Neural cell (in vitro differentiated cells): ENCODE data around the gene NASP. TPM values are rescaled to one million over a fixed set of nuclear protein-coding genes. Genes with fewer than 3 reads are reported as not detected.

Source experiments
- H2AFZ ChIP-seq: fragments of 200-600, 300-800 bp; sonication (generic), shearing (Covaris generic); 2 replicates; pipeline ENCODE4 v1.6.0; 2014; ENCODE audit warnings: low read depth, mild to moderate bottlenecking, antibody characterized with exemption, low read length, moderate library complexity
- H3F3A ChIP-seq: fragments of 200-600 bp; shearing (Covaris generic); 2 replicates; pipeline ENCODE4 v1.6.1; 2016; ENCODE audit warnings: mild to moderate bottlenecking, moderate library complexity, mixed read lengths, antibody characterized with exemption, low read length; ENCODE audit not compliant: insufficient read depth, poor library complexity, severe bottlenecking
- H3K27ac ChIP-seq: fragments of 200-600, 300-800 bp; sonication (generic), shearing (Covaris generic); 2 replicates; pipeline ENCODE4 v1.5.1; 2014; ENCODE audit warnings: mild to moderate bottlenecking, low read length, moderate library complexity
- H3K27me3 ChIP-seq: fragments of 300-800, 200-600 bp; sonication (generic), shearing (Covaris generic); 2 replicates; pipeline ENCODE4 v1.6.0; 2014; ENCODE audit warnings: mild to moderate bottlenecking, low read depth, low read length, moderate library complexity; ENCODE audit not compliant: insufficient read depth
- H3K36me3 ChIP-seq: fragments of 300-800, 200-600 bp; sonication (generic), shearing (Covaris generic); 2 replicates; pipeline ENCODE4 v1.5.1; 2014; ENCODE audit warnings: mild to moderate bottlenecking, antibody characterized with exemption, low read length, moderate library complexity; ENCODE audit not compliant: insufficient read depth
- H3K4me2 ChIP-seq: fragments of 300-800, 200-600 bp; sonication (generic), shearing (Covaris generic); 2 replicates; pipeline ENCODE4 v1.6.0; 2014; ENCODE audit warnings: mild to moderate bottlenecking, low read length
- H3K4me3 ChIP-seq: fragments of 300-800, 200-600 bp; sonication (generic), shearing (Covaris generic); 2 replicates; pipeline ENCODE4 v1.5.1; 2014; ENCODE audit warnings: mild to moderate bottlenecking, low read length, moderate library complexity
- H3K79me2 ChIP-seq: fragments of 200-600 bp; shearing (Covaris generic); replicated peaks from 2 replicates; pipeline ENCODE4 v1.6.0; 2014; ENCODE audit warnings: mild to moderate bottlenecking, low read length, moderate library complexity; ENCODE audit not compliant: insufficient read depth
- H3K9ac ChIP-seq: fragments of 300-800, 200-600 bp; sonication (generic), shearing (Covaris generic); 2 replicates; pipeline ENCODE4 v1.6.1; 2016; ENCODE audit warnings: mild to moderate bottlenecking, low read length, mixed read lengths
- H3K9me2 ChIP-seq: fragments of 200-600 bp; shearing (Covaris generic); 2 replicates; pipeline ENCODE4 v1.6.1; 2016; ENCODE audit warnings: mild to moderate bottlenecking, low read length, mixed read lengths; ENCODE audit not compliant: insufficient read depth
- H3K9me3 ChIP-seq: fragments of 200-600, 300-800 bp; sonication (generic), shearing (Covaris generic); 2 replicates; pipeline ENCODE4 v1.6.1; 2016; ENCODE audit warnings: mild to moderate bottlenecking, mixed run types, low read length, moderate library complexity, mixed read lengths
- H4K20me1 ChIP-seq: fragments of 200-600 bp; shearing (Covaris generic); 2 replicates; pipeline ENCODE4 v1.6.1; 2016; ENCODE audit warnings: mild to moderate bottlenecking, mixed run types; ENCODE audit not compliant: insufficient read depth
- CTCF ChIP-seq: fragments of 450-650 bp; IDR thresholded peaks from 2 replicates; pipeline ENCODE4 v1.5.1; 2014; ENCODE audit warnings: antibody characterized with exemption, mild to moderate bottlenecking, moderate library complexity; ENCODE audit not compliant: poor library complexity, severe bottlenecking
- EP300 ChIP-seq: fragments of 450-650 bp; conservative IDR thresholded peaks from 2 replicates; pipeline ENCODE4 v1.6.1; 2014; ENCODE audit warnings: antibody characterized with exemption, mild to moderate bottlenecking, moderate library complexity; ENCODE audit not compliant: poor library complexity, severe bottlenecking
- EZH2 ChIP-seq: fragments of 200-600, 300-800 bp; shearing (Covaris generic), sonication (generic); IDR thresholded peaks from 2 replicates; pipeline ENCODE4 v1.6.1; 2014; ENCODE audit warnings: antibody characterized with exemption, low read length, borderline replicate concordance, mild to moderate bottlenecking; ENCODE audit not compliant: insufficient read depth, poor library complexity, severe bottlenecking
- MXI1 ChIP-seq: fragments of 450-650 bp; conservative IDR thresholded peaks from 2 replicates; pipeline ENCODE4 v1.6.1; 2014; ENCODE audit warnings: antibody characterized with exemption, mild to moderate bottlenecking; ENCODE audit not compliant: poor library complexity, severe bottlenecking
- POLR2AphosphoS5 ChIP-seq: IDR thresholded peaks from 2 replicates; pipeline ENCODE4 v1.6.1; 2012
- RAD21 ChIP-seq: fragments of 450-650 bp; conservative IDR thresholded peaks from 2 replicates; pipeline ENCODE4 v1.6.1; 2014; ENCODE audit warnings: antibody characterized with exemption, mild to moderate bottlenecking, moderate library complexity
- REST ChIP-seq: IDR thresholded peaks from 2 replicates; pipeline ENCODE4 v1.6.1; 2012; ENCODE audit warnings: borderline replicate concordance
- SMC3 ChIP-seq: fragments of 450-650 bp; conservative IDR thresholded peaks from 2 replicates; pipeline ENCODE4 v1.6.1; 2014; ENCODE audit warnings: antibody characterized with exemption, mild to moderate bottlenecking, moderate library complexity; ENCODE audit not compliant: poor library complexity
- TAF1 ChIP-seq: IDR thresholded peaks from 2 replicates; pipeline ENCODE4 v1.6.1; 2012; ENCODE audit warnings: low read depth
- polyA plus RNA-seq: library from polyadenylated mRNA; depleted of rRNA; stranded (reverse); fragments of >200 nt; gene quantifications from 2 replicates; pipeline ENCODE4 v1.2.3, GENCODE V29; 2014

The NASP gene
- polyA plus RNA-seq, 1 donor from 2014 or later = 177 TPM

DNA sequence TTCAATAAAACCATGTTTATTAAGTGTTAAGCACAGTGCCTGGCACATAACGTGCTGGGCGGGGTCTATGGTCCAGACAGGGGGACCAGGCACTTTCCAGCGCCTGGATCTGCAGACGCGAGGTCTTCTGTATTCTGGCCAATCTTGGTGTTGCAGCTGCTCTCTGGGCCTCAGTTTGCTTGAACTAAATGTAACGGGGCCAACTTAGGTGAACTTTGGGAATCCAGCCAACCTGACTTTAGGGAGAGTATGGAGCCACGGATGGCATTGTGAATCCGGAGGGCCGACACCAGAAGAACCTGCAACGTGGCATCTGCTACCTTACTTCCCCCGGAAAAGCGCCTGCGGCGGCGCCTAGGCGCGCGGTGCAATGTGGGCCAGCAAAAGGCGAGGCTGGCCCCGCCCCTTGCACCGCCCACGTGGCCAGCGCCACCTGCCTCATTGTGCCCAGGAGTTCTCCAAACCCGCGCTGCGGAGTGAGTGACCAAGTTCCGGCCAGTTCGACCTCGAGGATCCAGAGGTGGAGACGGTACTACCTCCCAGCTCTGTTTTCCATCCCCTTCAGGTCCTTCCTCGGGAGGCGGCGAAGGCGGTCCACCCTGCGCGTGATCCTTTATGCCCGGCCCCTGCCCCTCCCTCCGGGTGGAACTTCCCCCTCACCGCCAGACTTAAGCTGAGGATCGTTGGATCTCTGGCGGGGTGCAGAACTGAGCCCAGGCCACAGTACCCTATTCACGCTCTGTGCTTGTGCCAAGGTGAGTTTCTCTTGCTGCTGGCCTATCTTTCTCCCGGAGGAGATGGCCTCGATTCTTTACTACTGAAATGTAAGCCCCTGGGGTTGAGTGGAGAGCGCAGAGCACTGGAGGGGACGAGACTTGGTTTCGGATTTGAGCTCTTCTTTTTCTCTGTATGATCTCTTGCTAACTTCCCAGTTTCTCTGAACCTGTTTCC is 33.2 kb upstream of the NASP start, which contains the start of gene AKR1A1:
TSS of gene AKR1A1 (plus strand) at position 426 of the 951 bp plus-strand sequence. CDS start 10,969 bp downstream, outside the sequence.
- TF ChIP-seq REST (no peak), RAD21 (no peak), EZH2 (no peak), POLR2AphosphoS5 (peak; percentile 64), MXI1 (peak; percentile 98), SMC3 (peak; percentile 30), TAF1 (no peak), EP300 (no peak), CTCF (peak; percentile 33)
- Histone ChIP-seq H3K9me3 (no peaks in the 10 kb centered on the region), H3K79me2 (peaks cover 16% of the 10 kb centered on the region), H4K20me1 (no peaks in the 10 kb centered on the region), H3K27ac (peak within 1 kb of the TSS; percentile 73), H3K27me3 (no peaks in the 10 kb centered on the region), H3F3A (no peaks in the 10 kb centered on the region), H3K36me3 (no peaks in the 10 kb centered on the region), H3K4me3 (peak within 1 kb of the TSS; percentile 79), H2AFZ (peak within 1 kb of the TSS; percentile 97), H3K9ac (peak within 1 kb of the TSS; percentile 68), H3K4me2 (peak within 1 kb of the TSS; percentile 97), H3K9me2 (no peaks in the 10 kb centered on the region)

DNA sequence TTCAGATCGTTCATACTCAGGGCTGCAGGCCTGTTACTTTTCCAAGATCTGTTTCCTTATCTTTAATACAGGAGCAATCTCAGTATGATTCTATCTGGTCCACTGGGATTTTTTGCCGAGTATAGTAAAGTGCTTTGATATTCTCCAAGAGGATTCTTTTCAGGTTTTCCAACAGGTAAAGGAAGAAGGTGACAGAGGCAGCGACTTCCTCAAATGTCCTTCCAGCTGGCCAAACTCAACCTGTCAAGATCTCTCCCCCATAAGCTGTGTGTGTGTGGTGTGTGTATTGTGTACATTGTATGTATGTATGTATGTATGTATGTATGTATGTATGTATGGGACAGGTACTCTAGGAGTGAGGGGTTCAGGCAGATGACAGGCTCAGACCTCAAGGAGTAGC is 32.2 kb upstream of the NASP start:
- H3F3A ChIP-seq = no peaks in the 10 kb centered on the region
- H3K27me3 ChIP-seq = no peaks in the 10 kb centered on the region
- H3K4me2 ChIP-seq = peak overlapping the region; percentile 80
- H3K9me3 ChIP-seq = no peaks in the 10 kb centered on the region
- peaks cover 16% of the 10 kb centered on the region for H3K79me2 ChIP-seq
- H3K4me3 ChIP-seq = peak overlapping the region; percentile 79
- no peaks in the 10 kb centered on the region for H3K9me2 ChIP-seq
- TF ChIP-seq MXI1 (no peak), SMC3 (no peak), CTCF (no peak), REST (no peak), POLR2AphosphoS5 (no peak), TAF1 (no peak), EZH2 (no peak), RAD21 (no peak)
- H3K36me3 ChIP-seq = no peaks in the 10 kb centered on the region
- no peak overlapping the region for H3K27ac ChIP-seq
- no peaks in the 10 kb centered on the region for H4K20me1 ChIP-seq
- peak overlapping the region; percentile 68 for H3K9ac ChIP-seq
- no peak overlapping the region for H2AFZ ChIP-seq
